Osteoblast (primary cell): ENCODE results near the gene MAST3. TPM values are rescaled to one million over a fixed set of nuclear protein-coding genes. Genes with fewer than 3 reads are reported as not detected.

ENCODE experiments used
- DNase-seq: peaks from one replicate; pipeline ENCODE4 v3.0.0; 2011; ENCODE audit warnings: low spot score, mixed read lengths; ENCODE audit not compliant: insufficient read length; ENCODE audit errors: missing footprints
- H2AFZ ChIP-seq: 2 replicates; pipeline ENCODE4 v1.6.0; 2011; ENCODE audit warnings: mild to moderate bottlenecking, low read length
- H3K27ac ChIP-seq: 2 replicates; pipeline ENCODE4 v1.5.1; 2011; ENCODE audit warnings: mild to moderate bottlenecking, low read depth, low read length, moderate library complexity
- H3K27me3 ChIP-seq: 2 replicates; pipeline ENCODE4 v1.6.0; 2012; ENCODE audit warnings: mild to moderate bottlenecking, control low read depth, inconsistent platforms, low read length, moderate library complexity; ENCODE audit not compliant: insufficient read depth
- H3K36me3 ChIP-seq: 2 replicates; pipeline ENCODE4 v1.5.1; 2011; ENCODE audit warnings: mild to moderate bottlenecking, low read length, control low read depth, moderate library complexity; ENCODE audit not compliant: insufficient read depth
- H3K4me1 ChIP-seq: 2 replicates; pipeline ENCODE4 v1.5.1; 2011; ENCODE audit warnings: mild to moderate bottlenecking, low read length, control low read depth, moderate library complexity; ENCODE audit not compliant: insufficient read depth
- H3K4me2 ChIP-seq: 2 replicates; pipeline ENCODE4 v1.6.0; 2011; ENCODE audit warnings: mild to moderate bottlenecking, low read length; ENCODE audit not compliant: insufficient read depth
- H3K4me3 ChIP-seq: fragments of 200-600 bp; sonication (generic); 3 replicates; pipeline ENCODE4 v1.5.1; 2012; ENCODE audit warnings: mild to moderate bottlenecking, low read length, inconsistent platforms; ENCODE audit not compliant: insufficient read depth
- H3K79me2 ChIP-seq: 2 replicates; pipeline ENCODE4 v1.6.0; 2012; ENCODE audit warnings: mild to moderate bottlenecking, low read length, control low read depth, inconsistent platforms; ENCODE audit not compliant: insufficient read depth
- H3K9me3 ChIP-seq: 2 replicates; pipeline ENCODE4 v1.5.1; 2011; ENCODE audit warnings: low read depth, low read length, control low read depth
- H4K20me1 ChIP-seq: 2 replicates; pipeline ENCODE4 v1.6.0; 2012; ENCODE audit warnings: mild to moderate bottlenecking, low read length, control low read depth; ENCODE audit not compliant: insufficient read depth
- CTCF ChIP-seq: IDR thresholded peaks from 2 replicates; pipeline ENCODE4 v1.5.1; 2011; ENCODE audit warnings: mild to moderate bottlenecking, low read depth, low read length, moderate library complexity; ENCODE audit errors: extremely low read depth
- total RNA-seq: library from RNA; depleted of rRNA; stranded (reverse); fragments of >200 nt; gene quantifications from 2 replicates; pipeline ENCODE4 v1.2.3, GENCODE V29; 2012

Gene MAST3
- total RNA-seq, 1 donor, result 5.4 TPM

- H3K4me2 ChIP-seq, result peak overlapping the region; percentile 79
- H3K4me1 ChIP-seq, result peaks cover 24% of the 10 kb centered on the region
- peaks cover 11% of the 10 kb centered on the region for H3K36me3 ChIP-seq
- peaks cover 32% of the 10 kb centered on the region for H3K79me2 ChIP-seq
- peak; percentile 91 for DNase-seq
- H2AFZ ChIP-seq, result peak overlapping the region; percentile 80
- H3K4me3 ChIP-seq, result peak overlapping the region; percentile 91
- H3K9me3 ChIP-seq, result no peaks in the 10 kb centered on the region
- peak overlapping the region; percentile 65 for H3K27ac ChIP-seq
- no peaks in the 10 kb centered on the region for H3K27me3 ChIP-seq
- no peak for TF ChIP-seq CTCF
- peaks cover 18% of the 10 kb centered on the region for H4K20me1 ChIP-seq
These were observed 56.1 kb downstream of the MAST3 start for GRCh38 chr19:18153556-18154134.

- Histone ChIP-seq H3K27ac (no peak overlapping the region), H3K4me2 (no peak overlapping the region), H3K4me3 (no peak overlapping the region), H2AFZ (no peak overlapping the region), H3K27me3 (no peaks in the 10 kb centered on the region), H4K20me1 (peaks cover 18% of the 10 kb centered on the region), H3K9me3 (no peaks in the 10 kb centered on the region), H3K79me2 (peaks cover 32% of the 10 kb centered on the region), H3K4me1 (peaks cover 24% of the 10 kb centered on the region), H3K36me3 (peaks cover 11% of the 10 kb centered on the region)
- DNase-seq, result no peak
- TF ChIP-seq CTCF, result no peak
These were observed 57.8 kb downstream of the MAST3 start for GRCh38 chr19:18155095-18156087.

GRCh38 chr19:18156268-18156667, 58.7 kb downstream of the MAST3 start:
- DNase-seq, result peak; percentile 55
- H3K27me3 ChIP-seq, result no peaks in the 10 kb centered on the region
- H3K27ac ChIP-seq, result no peak overlapping the region
- H3K4me3 ChIP-seq, result no peak overlapping the region
- H4K20me1 ChIP-seq, result peaks cover 18% of the 10 kb centered on the region
- TF ChIP-seq CTCF, result no peak
- H3K4me2 ChIP-seq, result no peak overlapping the region
- H3K79me2 ChIP-seq, result peaks cover 32% of the 10 kb centered on the region
- H3K9me3 ChIP-seq, result no peaks in the 10 kb centered on the region
- H2AFZ ChIP-seq, result no peak overlapping the region
- peaks cover 29% of the 10 kb centered on the region for H3K4me1 ChIP-seq
- peaks cover 11% of the 10 kb centered on the region for H3K36me3 ChIP-seq

- Histone ChIP-seq H2AFZ (no peak overlapping the region), H3K36me3 (peaks cover 12% of the 10 kb centered on the region), H3K4me2 (no peak overlapping the region), H3K27me3 (no peaks in the 10 kb centered on the region), H3K9me3 (no peaks in the 10 kb centered on the region), H3K4me1 (peaks cover 26% of the 10 kb centered on the region), H4K20me1 (peaks cover 22% of the 10 kb centered on the region), H3K27ac (no peak overlapping the region), H3K79me2 (peaks cover 32% of the 10 kb centered on the region), H3K4me3 (no peak overlapping the region)
- no peak for TF ChIP-seq CTCF
- DNase-seq, result peak; percentile 98
These were observed 59.4 kb downstream of the MAST3 start for GRCh38 chr19:18156841-18157464.
